SH-SY5Y (cell line): ENCODE measurements around the gene PI4KB.

Experiments used
- GATA2 ChIP-seq: IDR thresholded peaks from 2 replicates; pipeline ENCODE4 v1.6.1; 2011; ENCODE audit warnings: mild to moderate bottlenecking, low read depth, low read length
- GATA3 ChIP-seq: IDR thresholded peaks from 2 replicates; pipeline ENCODE4 v1.6.1; 2011; ENCODE audit warnings: low read depth, mild to moderate bottlenecking, low read length, moderate library complexity

GRCh38 chr1:151311589-151312331 is 15.5 kb downstream of the PI4KB start:
- TF ChIP-seq GATA2, result no peak
- TF ChIP-seq GATA3, result no peak
